Chondrocyte (in vitro differentiated cells): ENCODE results near the gene PLXNA3. TPM values are rescaled to one million over a fixed set of nuclear protein-coding genes. Genes with fewer than 3 reads are reported as not detected.
A peak's percentile ranks its signal among the peaks of the same experiment; 100 is the strongest.

Source experiments
- DNase-seq: peaks from one replicate; pipeline ENCODE4 v3.0.0; 2021; ENCODE audit warnings: mixed read lengths, low spot score
- H3K27ac Mint-ChIP-seq: one replicate; pipeline ENCODE4 v1.8.0; 2021; ENCODE audit warnings: mild to moderate bottlenecking, moderate library complexity, mixed read lengths; ENCODE audit not compliant: unreplicated experiment
- H3K27me3 Mint-ChIP-seq: 2 replicates; pipeline ENCODE4 v1.8.0; 2021; ENCODE audit warnings: low read depth, mixed read lengths
- H3K36me3 Mint-ChIP-seq: 2 replicates; pipeline ENCODE4 v1.8.0; 2021; ENCODE audit warnings: low read depth, mixed read lengths
- H3K4me1 Mint-ChIP-seq: 2 replicates; pipeline ENCODE4 v1.8.0; 2021; ENCODE audit warnings: low read depth, mild to moderate bottlenecking, mixed read lengths
- H3K4me3 Mint-ChIP-seq: one replicate; pipeline ENCODE4 v1.8.0; 2021; ENCODE audit warnings: mild to moderate bottlenecking, moderate library complexity, mixed read lengths; ENCODE audit not compliant: unreplicated experiment
- H3K9me3 Mint-ChIP-seq: 2 replicates; pipeline ENCODE4 v1.8.0; 2021; ENCODE audit warnings: low read depth, mixed read lengths
- CTCF ChIP-seq: fragments of 200-600 bp; sonication (generic); IDR thresholded peaks from 2 replicates; pipeline ENCODE4 v1.5.0; 2021; ENCODE audit warnings: antibody characterized with exemption, mild to moderate bottlenecking, moderate library complexity
- total RNA-seq: library from RNA; stranded (reverse); gene quantifications from 3 replicates; pipeline ENCODE4 v1.2.1, GENCODE V29; 2021

Gene PLXNA3
- total RNA-seq, 1 donor from 2014 or later = 205 TPM

DNA sequence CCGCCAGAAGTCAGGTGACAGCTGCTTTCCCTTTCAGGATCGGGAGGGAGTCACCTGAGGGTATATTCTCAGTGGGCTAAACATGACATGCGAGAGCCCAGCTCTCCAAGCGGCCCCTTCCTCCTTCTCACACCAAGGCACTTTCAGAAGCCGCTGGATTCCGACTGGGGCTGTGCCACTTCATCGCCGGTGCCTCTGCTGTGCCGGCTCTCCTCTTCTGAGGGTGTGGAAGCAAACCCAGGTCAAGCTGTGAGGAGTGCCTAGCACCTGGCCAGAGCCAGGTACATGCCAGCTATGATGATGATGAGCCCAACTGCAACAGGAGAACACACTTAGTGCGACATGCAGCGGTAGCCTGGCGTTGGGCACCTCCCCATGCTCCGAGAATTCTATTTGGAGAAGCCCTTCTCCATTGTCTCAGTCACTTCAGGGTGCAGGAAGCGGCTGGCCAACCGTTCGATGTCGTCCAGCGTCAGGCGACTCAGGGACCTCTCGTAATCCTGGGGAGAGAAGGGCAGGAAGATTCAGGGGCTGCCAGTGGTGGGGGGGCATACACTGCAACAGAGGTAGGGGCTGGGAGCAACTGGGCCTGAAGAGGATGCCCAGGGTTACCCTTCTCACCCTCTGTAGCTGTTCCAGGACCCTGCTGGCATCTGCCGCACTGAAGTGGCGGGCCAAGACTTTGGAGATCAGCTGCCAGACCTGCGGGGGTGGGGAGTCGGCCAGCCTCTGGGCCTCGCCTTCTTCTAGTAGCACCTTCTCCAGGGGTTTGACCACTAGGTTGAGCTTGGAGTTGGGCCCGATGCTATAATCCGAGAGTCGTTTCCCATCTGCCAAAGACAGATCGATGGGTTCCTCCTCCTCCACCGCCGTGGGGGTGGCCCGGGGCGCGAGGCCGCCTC lies 27.3 kb downstream of the PLXNA3 start:
- H3K27ac Mint-ChIP-seq = no peak overlapping the region
- H3K27me3 Mint-ChIP-seq = no peaks in the 10 kb centered on the region
- DNase-seq = no peak
- TF ChIP-seq CTCF = no peak
- peaks cover 4% of the 10 kb centered on the region for H3K9me3 Mint-ChIP-seq
- peaks cover 16% of the 10 kb centered on the region for H3K4me1 Mint-ChIP-seq
- peaks cover 7% of the 10 kb centered on the region for H3K36me3 Mint-ChIP-seq
- peak overlapping the region; percentile 66 for H3K4me3 Mint-ChIP-seq

DNA sequence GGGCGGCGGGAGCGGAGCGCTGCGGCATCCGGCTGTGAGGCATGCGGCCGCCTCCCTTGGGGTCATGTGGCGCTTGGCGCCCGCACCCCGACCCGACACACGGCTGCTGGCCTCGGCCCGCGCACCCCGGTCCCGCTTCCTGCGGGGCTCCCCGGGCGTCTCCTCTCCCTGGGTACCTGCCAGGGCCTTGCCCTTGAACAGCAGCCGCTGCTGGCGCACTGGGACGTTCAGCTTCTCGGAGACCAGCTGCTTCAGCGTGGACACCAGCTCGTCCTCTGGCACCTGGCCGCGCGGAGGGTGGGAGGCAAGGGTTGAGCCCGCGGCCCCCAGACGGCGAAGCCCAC lies 27.9 kb downstream of the PLXNA3 start:
- H3K27me3 Mint-ChIP-seq = no peaks in the 10 kb centered on the region
- peaks cover 4% of the 10 kb centered on the region for H3K9me3 Mint-ChIP-seq
- peaks cover 16% of the 10 kb centered on the region for H3K4me1 Mint-ChIP-seq
- no peak for TF ChIP-seq CTCF
- peak overlapping the region; percentile 19 for H3K4me3 Mint-ChIP-seq
- DNase-seq = peak; percentile 89
- peaks cover 7% of the 10 kb centered on the region for H3K36me3 Mint-ChIP-seq
- no peak overlapping the region for H3K27ac Mint-ChIP-seq

DNA sequence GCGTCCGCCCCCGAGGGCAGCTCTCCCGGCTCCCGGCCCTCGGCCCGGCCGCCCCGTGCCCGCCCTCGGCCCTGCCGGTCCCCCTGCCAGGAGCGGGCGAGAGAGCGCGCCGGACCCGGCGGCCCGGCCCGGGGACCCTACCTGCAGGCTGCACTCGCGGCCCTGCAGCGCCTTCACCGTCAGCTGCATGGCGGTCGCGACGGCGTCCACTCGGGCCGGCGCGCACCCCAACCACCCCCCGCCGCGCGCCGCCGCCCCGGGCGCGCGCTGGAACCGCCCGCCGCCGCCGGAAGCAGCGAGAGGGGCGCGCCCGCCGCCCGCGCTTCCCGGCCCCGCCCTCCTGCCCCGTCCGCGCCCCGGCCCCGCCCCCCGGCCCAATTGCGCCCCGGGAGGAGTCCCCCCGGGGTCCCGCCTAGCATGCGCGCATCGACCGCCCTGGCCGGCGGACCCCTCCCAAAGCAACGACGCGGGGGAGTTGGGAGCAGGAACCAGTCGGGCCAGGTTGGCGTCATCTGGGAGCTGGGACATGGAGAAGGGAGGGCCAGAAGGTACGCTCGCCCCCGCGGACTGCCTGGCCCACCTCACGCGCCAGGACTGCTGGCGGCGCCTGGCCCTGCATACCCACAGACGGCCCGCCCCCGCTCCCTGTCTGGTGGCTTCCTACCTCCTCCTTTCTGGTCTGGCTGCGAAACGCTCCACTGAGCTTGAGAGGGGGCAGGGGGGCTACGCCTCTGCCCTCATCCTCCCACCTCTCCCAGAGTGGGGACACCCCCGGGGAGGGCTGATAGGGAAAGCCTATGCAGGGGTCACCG lies 28.5 kb downstream of the PLXNA3 start, which contains the start of gene UBL4A:
TSS of gene UBL4A (minus strand) at position 220 of the 812 bp plus-strand sequence. CDS start at position 189, 31 bp downstream.
- H3K9me3 Mint-ChIP-seq = peaks cover 4% of the 10 kb centered on the region
- peaks cover 7% of the 10 kb centered on the region for H3K36me3 Mint-ChIP-seq
- peak within 1 kb of the TSS; percentile 12 for H3K27ac Mint-ChIP-seq
- peak within 1 kb of the TSS; percentile 68 for H3K4me3 Mint-ChIP-seq
- no peak for DNase-seq
- H3K4me1 Mint-ChIP-seq = peaks cover 16% of the 10 kb centered on the region
- no peak for TF ChIP-seq CTCF
- H3K27me3 Mint-ChIP-seq = no peaks in the 10 kb centered on the region

GRCh38 chrX:154487518-154488290 lies 29.6 kb downstream of the PLXNA3 start:
- peaks cover 7% of the 10 kb centered on the region for H3K36me3 Mint-ChIP-seq

More at GRCh38 chrX:154487518-154488290, 29.6 kb downstream of the PLXNA3 start:
- Mint-ChIP-seq H3K27me3 (no peaks in the 10 kb centered on the region), H3K4me1 (peaks cover 16% of the 10 kb centered on the region), H3K9me3 (peaks cover 4% of the 10 kb centered on the region), H3K27ac (no peak overlapping the region), H3K4me3 (no peak overlapping the region)
- TF ChIP-seq CTCF = no peak
- no peak for DNase-seq
